HEK293 (cell line): Measurements from ENCODE around the gene BEST3.

ENCODE experiments used
- GLI4 ChIP-seq: fragments of 450-650 bp; formaldehyde crosslinking; IDR thresholded peaks from 2 replicates; pipeline ENCODE4 v1.5.1; 2016; ENCODE audit warnings: missing biosample characterization, missing genetic modification characterization
- GLIS1 ChIP-seq: fragments of 450-650 bp; formaldehyde crosslinking; IDR thresholded peaks from 2 replicates; pipeline ENCODE4 v1.5.1; 2016; ENCODE audit warnings: missing biosample characterization, missing genetic modification characterization
- REPIN1 ChIP-seq: fragments of 450-650 bp; formaldehyde crosslinking; IDR thresholded peaks from 2 replicates; pipeline ENCODE4 v1.5.1; 2017; ENCODE audit warnings: missing biosample characterization, missing genetic modification characterization, low read depth
- WT1 ChIP-seq: fragments of 450-650 bp; formaldehyde crosslinking; IDR thresholded peaks from 2 replicates; pipeline ENCODE4 v1.5.1; 2016; ENCODE audit warnings: missing biosample characterization, missing genetic modification characterization
- YY2 ChIP-seq: fragments of 450-650 bp; formaldehyde crosslinking; IDR thresholded peaks from 2 replicates; pipeline ENCODE4 v1.5.1; 2016; ENCODE audit warnings: missing biosample characterization, missing genetic modification characterization
- ZBTB17 ChIP-seq: fragments of 450-650 bp; formaldehyde crosslinking; IDR thresholded peaks from 2 replicates; pipeline ENCODE4 v1.5.1; 2016; ENCODE audit warnings: missing biosample characterization, missing genetic modification characterization
- ZFHX2 ChIP-seq: fragments of 450-650 bp; formaldehyde crosslinking; conservative IDR thresholded peaks from 2 replicates; pipeline ENCODE4 v1.5.1; 2016; ENCODE audit warnings: missing biosample characterization, missing genetic modification characterization
- ZFP37 ChIP-seq: fragments of 450-650 bp; formaldehyde crosslinking; IDR thresholded peaks from 2 replicates; pipeline ENCODE4 v1.5.1; 2016; ENCODE audit warnings: missing biosample characterization, missing genetic modification characterization
- ZNF157 ChIP-seq: fragments of 450-650 bp; formaldehyde crosslinking; IDR thresholded peaks from 2 replicates; pipeline ENCODE4 v1.5.1; 2016; ENCODE audit warnings: missing biosample characterization, missing genetic modification characterization
- ZNF184 ChIP-seq: fragments of 450-650 bp; IDR thresholded peaks from 2 replicates; pipeline ENCODE4 v1.5.1; 2018; ENCODE audit warnings: missing biosample characterization, mild to moderate bottlenecking, missing genetic modification characterization
- ZNF202 ChIP-seq: fragments of 450-650 bp; formaldehyde crosslinking; IDR thresholded peaks from 2 replicates; pipeline ENCODE4 v1.5.1; 2016; ENCODE audit warnings: missing biosample characterization, missing genetic modification characterization, borderline replicate concordance
- ZNF221 ChIP-seq: fragments of 450-650 bp; formaldehyde crosslinking; IDR thresholded peaks from 2 replicates; pipeline ENCODE4 v1.5.1; 2017; ENCODE audit warnings: missing biosample characterization, missing genetic modification characterization, borderline replicate concordance
- ZNF239 ChIP-seq: fragments of 450-650 bp; formaldehyde crosslinking; IDR thresholded peaks from 2 replicates; pipeline ENCODE4 v1.5.1; 2016; ENCODE audit warnings: missing biosample characterization, missing genetic modification characterization
- ZNF302 ChIP-seq: fragments of 450-650 bp; formaldehyde crosslinking; IDR thresholded peaks from 2 replicates; pipeline ENCODE4 v1.5.1; 2016; ENCODE audit warnings: missing biosample characterization, missing genetic modification characterization, low read depth
- ZNF335 ChIP-seq: fragments of 450-650 bp; formaldehyde crosslinking; conservative IDR thresholded peaks from 2 replicates; pipeline ENCODE4 v1.5.1; 2016; ENCODE audit warnings: missing biosample characterization, missing genetic modification characterization
- ZNF366 ChIP-seq: fragments of 450-650 bp; formaldehyde crosslinking; conservative IDR thresholded peaks from 2 replicates; pipeline ENCODE4 v1.5.1; 2016; ENCODE audit warnings: missing biosample characterization, missing genetic modification characterization
- ZNF426 ChIP-seq: fragments of 450-650 bp; formaldehyde crosslinking; IDR thresholded peaks from 2 replicates; pipeline ENCODE4 v1.5.1; 2017; ENCODE audit warnings: missing biosample characterization, missing genetic modification characterization, mild to moderate bottlenecking, inconsistent platforms, moderate library complexity
- ZNF473 ChIP-seq: fragments of 450-650 bp; formaldehyde crosslinking; IDR thresholded peaks from 2 replicates; pipeline ENCODE4 v1.5.1; 2017; ENCODE audit warnings: missing biosample characterization, missing genetic modification characterization
- ZNF558 ChIP-seq: fragments of 450-650 bp; formaldehyde crosslinking; IDR thresholded peaks from 2 replicates; pipeline ENCODE4 v1.5.1; 2016; ENCODE audit warnings: missing biosample characterization, missing genetic modification characterization
- ZNF560 ChIP-seq: fragments of 450-650 bp; formaldehyde crosslinking; IDR thresholded peaks from 2 replicates; pipeline ENCODE4 v1.5.1; 2017; ENCODE audit warnings: missing biosample characterization, missing genetic modification characterization, borderline replicate concordance
- ZNF561 ChIP-seq: fragments of 450-650 bp; IDR thresholded peaks from 2 replicates; pipeline ENCODE4 v1.5.1; 2018; ENCODE audit warnings: missing biosample characterization, missing genetic modification characterization, borderline replicate concordance
- ZNF596 ChIP-seq: fragments of 450-650 bp; IDR thresholded peaks from 2 replicates; pipeline ENCODE4 v1.5.0; 2018; ENCODE audit warnings: missing biosample characterization, mild to moderate bottlenecking, missing genetic modification characterization, moderate library complexity
- ZNF600 ChIP-seq: fragments of 450-650 bp; formaldehyde crosslinking; IDR thresholded peaks from 2 replicates; pipeline ENCODE4 v1.5.1; 2016; ENCODE audit warnings: missing biosample characterization, missing genetic modification characterization
- ZNF76 ChIP-seq: fragments of 450-650 bp; formaldehyde crosslinking; IDR thresholded peaks from 2 replicates; pipeline ENCODE4; 2016; ENCODE audit warnings: low read depth, missing biosample characterization, missing genetic modification characterization, borderline replicate concordance
- ZNF777 ChIP-seq: fragments of 450-650 bp; formaldehyde crosslinking; IDR thresholded peaks from 2 replicates; pipeline ENCODE4 v1.5.1; 2017; ENCODE audit warnings: missing biosample characterization, missing genetic modification characterization, borderline replicate concordance
- ZNF843 ChIP-seq: fragments of 450-650 bp; formaldehyde crosslinking; IDR thresholded peaks from 2 replicates; pipeline ENCODE4 v1.5.1; 2016; ENCODE audit warnings: missing biosample characterization, missing genetic modification characterization
- ZSCAN23 ChIP-seq: fragments of 450-650 bp; formaldehyde crosslinking; IDR thresholded peaks from 2 replicates; pipeline ENCODE4 v1.5.1; 2016; ENCODE audit warnings: missing biosample characterization, missing genetic modification characterization
- ZXDB ChIP-seq: fragments of 450-650 bp; formaldehyde crosslinking; IDR thresholded peaks from 2 replicates; pipeline ENCODE4 v1.5.1; 2016; ENCODE audit warnings: missing biosample characterization, missing genetic modification characterization
- TF ChIP-seq, protein P1 (sequence below): fragments of 450-650 bp; formaldehyde crosslinking; IDR thresholded peaks from 2 replicates; pipeline ENCODE4 v1.5.1; 2017; ENCODE audit warnings: missing biosample characterization, missing genetic modification characterization
- TF ChIP-seq, protein P2 (sequence below): fragments of 450-650 bp; formaldehyde crosslinking; IDR thresholded peaks from 2 replicates; pipeline ENCODE4 v1.5.1; 2016; ENCODE audit warnings: missing biosample characterization, missing genetic modification characterization, borderline replicate concordance
- TF ChIP-seq, protein P3 (sequence below): fragments of 450-650 bp; formaldehyde crosslinking; IDR thresholded peaks from 2 replicates; pipeline ENCODE4 v1.5.1; 2016; ENCODE audit warnings: missing biosample characterization, missing genetic modification characterization, borderline replicate concordance

BEST3 gene

DNA sequence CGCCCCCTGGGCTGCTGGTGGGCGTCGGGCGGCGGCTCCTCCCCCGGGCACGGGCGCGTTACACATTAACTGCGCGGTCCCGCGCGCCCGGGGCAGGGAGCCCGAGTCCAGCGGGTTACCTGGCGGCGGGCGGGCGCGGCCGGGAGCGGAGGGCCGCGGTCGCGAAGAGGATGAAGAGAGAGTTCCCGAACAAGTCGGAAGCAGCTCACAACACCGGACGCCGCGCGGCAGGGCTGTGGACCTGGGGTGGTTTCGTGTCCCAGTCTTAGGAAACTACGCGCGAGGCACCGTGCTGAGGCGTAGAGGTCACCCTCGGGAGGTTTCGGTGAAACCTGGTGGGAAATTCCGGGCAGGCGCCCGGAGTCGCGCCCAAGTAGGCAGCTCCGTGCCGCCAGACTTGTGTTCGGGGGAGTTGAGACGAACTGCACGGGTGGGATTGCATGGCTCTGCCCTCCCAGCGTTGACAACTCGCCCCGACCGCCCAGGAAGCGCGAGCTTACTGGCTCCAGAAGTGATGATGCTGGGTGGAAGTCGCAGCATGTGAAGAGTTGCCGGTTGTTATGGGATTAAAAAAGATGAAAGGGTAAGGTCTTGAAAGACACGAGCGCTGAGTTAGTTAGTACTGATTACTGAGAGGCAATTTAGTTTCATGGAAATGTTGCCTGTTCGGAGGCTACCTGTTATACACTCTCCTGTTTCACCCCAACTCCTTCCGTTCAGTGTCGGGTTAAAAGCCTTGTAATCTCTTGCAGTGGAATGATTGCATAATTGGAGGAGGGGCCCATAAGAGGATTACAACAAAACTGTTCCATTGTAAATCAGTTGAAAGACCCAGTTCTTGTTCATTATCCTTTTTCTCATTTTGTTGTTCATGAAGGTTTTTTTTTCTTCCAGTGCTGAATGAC, 40.4 kb upstream of the BEST3 start (continued):
- TF ChIP-seq ZNF239 (tag by site-specific recombination) (no peak), ZNF76 (tag by site-specific recombination) (peak; percentile 39; the same call in 1 of the 2 replicates), ZNF843 (tag by site-specific recombination) (no peak), ZNF596 (tag by site-specific recombination) (0 out of 2 replicates have a peak, but pooled peaks have one; percentile 2), ZBTB17 (peak; percentile 73), ZNF561 (no peak), ZNF558 (peak; percentile 65; the same call in 1 of the 2 replicates), REPIN1 (tag by site-specific recombination) (no peak), ZNF202 (no peak), ZFP37 (tag by site-specific recombination) (peak; percentile 43), ZNF335 (tag by site-specific recombination) (peak; percentile 86), ZNF426 (tag by site-specific recombination) (no peak), ZFHX2 (tag by site-specific recombination) (peak; percentile 57), ZNF221 (tag by site-specific recombination) (no peak), GLI4 (tag by site-specific recombination) (no peak), ZNF560 (no peak), ZNF600 (tag by site-specific recombination) (peak; percentile 87), ZNF184 (tag by site-specific recombination) (no peak), YY2 (tag by site-specific recombination) (no peak), ZNF157 (no peak), ZNF302 (tag by site-specific recombination) (no peak), WT1 (tag by site-specific recombination) (0 out of 2 replicates have a peak, but pooled peaks have one; percentile 11), GLIS1 (tag by site-specific recombination) (peak; percentile 26; the same call in 1 of the 2 replicates), ZNF366 (tag by site-specific recombination) (peak; percentile 73), ZNF777 (tag by site-specific recombination) (no peak), ZNF473 (no peak), ZSCAN23 (no peak), ZXDB (tag by site-specific recombination) (peak; percentile 23; the same call in 1 of the 2 replicates)
- TF ChIP-seq, protein P1, sequence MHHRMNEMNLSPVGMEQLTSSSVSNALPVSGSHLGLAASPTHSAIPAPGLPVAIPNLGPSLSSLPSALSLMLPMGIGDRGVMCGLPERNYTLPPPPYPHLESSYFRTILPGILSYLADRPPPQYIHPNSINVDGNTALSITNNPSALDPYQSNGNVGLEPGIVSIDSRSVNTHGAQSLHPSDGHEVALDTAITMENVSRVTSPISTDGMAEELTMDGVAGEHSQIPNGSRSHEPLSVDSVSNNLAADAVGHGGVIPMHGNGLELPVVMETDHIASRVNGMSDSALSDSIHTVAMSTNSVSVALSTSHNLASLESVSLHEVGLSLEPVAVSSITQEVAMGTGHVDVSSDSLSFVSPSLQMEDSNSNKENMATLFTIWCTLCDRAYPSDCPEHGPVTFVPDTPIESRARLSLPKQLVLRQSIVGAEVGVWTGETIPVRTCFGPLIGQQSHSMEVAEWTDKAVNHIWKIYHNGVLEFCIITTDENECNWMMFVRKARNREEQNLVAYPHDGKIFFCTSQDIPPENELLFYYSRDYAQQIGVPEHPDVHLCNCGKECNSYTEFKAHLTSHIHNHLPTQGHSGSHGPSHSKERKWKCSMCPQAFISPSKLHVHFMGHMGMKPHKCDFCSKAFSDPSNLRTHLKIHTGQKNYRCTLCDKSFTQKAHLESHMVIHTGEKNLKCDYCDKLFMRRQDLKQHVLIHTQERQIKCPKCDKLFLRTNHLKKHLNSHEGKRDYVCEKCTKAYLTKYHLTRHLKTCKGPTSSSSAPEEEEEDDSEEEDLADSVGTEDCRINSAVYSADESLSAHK, result no peak
- TF ChIP-seq, protein P2, sequence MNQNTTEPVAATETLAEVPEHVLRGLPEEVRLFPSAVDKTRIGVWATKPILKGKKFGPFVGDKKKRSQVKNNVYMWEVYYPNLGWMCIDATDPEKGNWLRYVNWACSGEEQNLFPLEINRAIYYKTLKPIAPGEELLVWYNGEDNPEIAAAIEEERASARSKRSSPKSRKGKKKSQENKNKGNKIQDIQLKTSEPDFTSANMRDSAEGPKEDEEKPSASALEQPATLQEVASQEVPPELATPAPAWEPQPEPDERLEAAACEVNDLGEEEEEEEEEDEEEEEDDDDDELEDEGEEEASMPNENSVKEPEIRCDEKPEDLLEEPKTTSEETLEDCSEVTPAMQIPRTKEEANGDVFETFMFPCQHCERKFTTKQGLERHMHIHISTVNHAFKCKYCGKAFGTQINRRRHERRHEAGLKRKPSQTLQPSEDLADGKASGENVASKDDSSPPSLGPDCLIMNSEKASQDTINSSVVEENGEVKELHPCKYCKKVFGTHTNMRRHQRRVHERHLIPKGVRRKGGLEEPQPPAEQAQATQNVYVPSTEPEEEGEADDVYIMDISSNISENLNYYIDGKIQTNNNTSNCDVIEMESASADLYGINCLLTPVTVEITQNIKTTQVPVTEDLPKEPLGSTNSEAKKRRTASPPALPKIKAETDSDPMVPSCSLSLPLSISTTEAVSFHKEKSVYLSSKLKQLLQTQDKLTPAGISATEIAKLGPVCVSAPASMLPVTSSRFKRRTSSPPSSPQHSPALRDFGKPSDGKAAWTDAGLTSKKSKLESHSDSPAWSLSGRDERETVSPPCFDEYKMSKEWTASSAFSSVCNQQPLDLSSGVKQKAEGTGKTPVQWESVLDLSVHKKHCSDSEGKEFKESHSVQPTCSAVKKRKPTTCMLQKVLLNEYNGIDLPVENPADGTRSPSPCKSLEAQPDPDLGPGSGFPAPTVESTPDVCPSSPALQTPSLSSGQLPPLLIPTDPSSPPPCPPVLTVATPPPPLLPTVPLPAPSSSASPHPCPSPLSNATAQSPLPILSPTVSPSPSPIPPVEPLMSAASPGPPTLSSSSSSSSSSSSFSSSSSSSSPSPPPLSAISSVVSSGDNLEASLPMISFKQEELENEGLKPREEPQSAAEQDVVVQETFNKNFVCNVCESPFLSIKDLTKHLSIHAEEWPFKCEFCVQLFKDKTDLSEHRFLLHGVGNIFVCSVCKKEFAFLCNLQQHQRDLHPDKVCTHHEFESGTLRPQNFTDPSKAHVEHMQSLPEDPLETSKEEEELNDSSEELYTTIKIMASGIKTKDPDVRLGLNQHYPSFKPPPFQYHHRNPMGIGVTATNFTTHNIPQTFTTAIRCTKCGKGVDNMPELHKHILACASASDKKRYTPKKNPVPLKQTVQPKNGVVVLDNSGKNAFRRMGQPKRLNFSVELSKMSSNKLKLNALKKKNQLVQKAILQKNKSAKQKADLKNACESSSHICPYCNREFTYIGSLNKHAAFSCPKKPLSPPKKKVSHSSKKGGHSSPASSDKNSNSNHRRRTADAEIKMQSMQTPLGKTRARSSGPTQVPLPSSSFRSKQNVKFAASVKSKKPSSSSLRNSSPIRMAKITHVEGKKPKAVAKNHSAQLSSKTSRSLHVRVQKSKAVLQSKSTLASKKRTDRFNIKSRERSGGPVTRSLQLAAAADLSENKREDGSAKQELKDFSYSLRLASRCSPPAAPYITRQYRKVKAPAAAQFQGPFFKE, result no peak
- TF ChIP-seq, protein P3, sequence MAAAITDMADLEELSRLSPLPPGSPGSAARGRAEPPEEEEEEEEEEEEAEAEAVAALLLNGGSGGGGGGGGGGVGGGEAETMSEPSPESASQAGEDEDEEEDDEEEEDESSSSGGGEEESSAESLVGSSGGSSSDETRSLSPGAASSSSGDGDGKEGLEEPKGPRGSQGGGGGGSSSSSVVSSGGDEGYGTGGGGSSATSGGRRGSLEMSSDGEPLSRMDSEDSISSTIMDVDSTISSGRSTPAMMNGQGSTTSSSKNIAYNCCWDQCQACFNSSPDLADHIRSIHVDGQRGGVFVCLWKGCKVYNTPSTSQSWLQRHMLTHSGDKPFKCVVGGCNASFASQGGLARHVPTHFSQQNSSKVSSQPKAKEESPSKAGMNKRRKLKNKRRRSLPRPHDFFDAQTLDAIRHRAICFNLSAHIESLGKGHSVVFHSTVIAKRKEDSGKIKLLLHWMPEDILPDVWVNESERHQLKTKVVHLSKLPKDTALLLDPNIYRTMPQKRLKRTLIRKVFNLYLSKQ (tag by site-specific recombination), result no peak
